ENCODE measurements around the gene P3H1. TPM values are rescaled to one million over a fixed set of nuclear protein-coding genes. Genes with fewer than 3 reads are reported as not detected.

P3H1 gene
- total RNA-seq, 1 experiment from 2014 or later: 32.9 TPM

GRCh38 chr1:42731585-42731984, 35.2 kb downstream of the P3H1 start:
- no peak overlapping the region for H3K4me3 ChIP-seq (replicated peaks in 1 of 2; ENCODE audit: low read depth in 1 of 2, low read length in 2 of 2)
- peaks cover 4 to 12% of the 10 kb centered on the region in 2 experiments for H3K4me1 ChIP-seq (ENCODE audit: control insufficient read depth in 1 of 2, insufficient read depth in 2 of 2, low read length in 2 of 2)
- no peak for DNase-seq (ENCODE audit: low read depth, low spot score)
- ATAC-seq: no peak
- H3K9me3 ChIP-seq (ENCODE audit: control insufficient read depth in 1 of 2, insufficient read depth in 1 of 2, low read depth in 1 of 2, low read length in 2 of 2): no peaks in the 10 kb centered on the region
- CTCF ChIA-PET: interaction anchor here (0.6 to 2.4 kb wide), 2 partner anchors 14 to 154 kb away, joined by 3 to 15 read pairs; no protein-coding TSS in a partner anchor
- BruUV-seq (replicated peaks): no TSS peak
- H2AFZ ChIP-seq (ENCODE audit: low read depth, low read length, poor library complexity, severe bottlenecking): no peak overlapping the region
- no peaks in the 10 kb centered on the region for H3K79me2 ChIP-seq (ENCODE audit: insufficient read depth, low read length)
- no peak overlapping the region for H3K27ac ChIP-seq (ENCODE audit: low read depth, low read length)
- H3K36me3 ChIP-seq (ENCODE audit: control insufficient read depth in 1 of 2, insufficient read depth in 2 of 2, low read length in 2 of 2): no peaks in the 10 kb centered on the region
- TF ChIP-seq, protein P1, sequence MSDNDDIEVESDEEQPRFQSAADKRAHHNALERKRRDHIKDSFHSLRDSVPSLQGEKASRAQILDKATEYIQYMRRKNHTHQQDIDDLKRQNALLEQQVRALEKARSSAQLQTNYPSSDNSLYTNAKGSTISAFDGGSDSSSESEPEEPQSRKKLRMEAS (IDR thresholded peaks at IDR 0.05): no peak
- TF ChIP-seq REST (IDR thresholded peaks at IDR 0.05; ENCODE audit: low read depth) (no peak), POLR2AphosphoS5 (IDR thresholded peaks at IDR 0.05; ENCODE audit: low read depth, low read length) (no peak), EZH2phosphoT487 (IDR thresholded peaks at IDR 0.05; ENCODE audit: borderline replicate concordance) (no peak), ELF1 (IDR thresholded peaks at IDR 0.05; ENCODE audit: borderline replicate concordance, low read depth) (no peak), ZNF274 (IDR thresholded peaks at IDR 0.05; ENCODE audit: low read depth, low read length) (no peak), YY1 (IDR thresholded peaks at IDR 0.05; ENCODE audit: extremely low read depth, insufficient replicate concordance, low read depth, low read length) (no peak), CBX3 (IDR thresholded peaks at IDR 0.05; ENCODE audit: low read depth) (no peak), SIN3A (IDR thresholded peaks at IDR 0.05; ENCODE audit: low read depth) (no peak), JUND (IDR thresholded peaks at IDR 0.05) (no peak), FOSL1 (IDR thresholded peaks at IDR 0.05; ENCODE audit: low read depth) (no peak), TCF7L2 (IDR thresholded peaks at IDR 0.05; ENCODE audit: borderline replicate concordance, extremely low read depth, insufficient read depth, insufficient read length) (no peak), SP1 (IDR thresholded peaks at IDR 0.05; ENCODE audit: low read depth) (no peak), EZH2 (IDR thresholded peaks at IDR 0.05) (no peak)
- TF ChIP-seq, protein P2, sequence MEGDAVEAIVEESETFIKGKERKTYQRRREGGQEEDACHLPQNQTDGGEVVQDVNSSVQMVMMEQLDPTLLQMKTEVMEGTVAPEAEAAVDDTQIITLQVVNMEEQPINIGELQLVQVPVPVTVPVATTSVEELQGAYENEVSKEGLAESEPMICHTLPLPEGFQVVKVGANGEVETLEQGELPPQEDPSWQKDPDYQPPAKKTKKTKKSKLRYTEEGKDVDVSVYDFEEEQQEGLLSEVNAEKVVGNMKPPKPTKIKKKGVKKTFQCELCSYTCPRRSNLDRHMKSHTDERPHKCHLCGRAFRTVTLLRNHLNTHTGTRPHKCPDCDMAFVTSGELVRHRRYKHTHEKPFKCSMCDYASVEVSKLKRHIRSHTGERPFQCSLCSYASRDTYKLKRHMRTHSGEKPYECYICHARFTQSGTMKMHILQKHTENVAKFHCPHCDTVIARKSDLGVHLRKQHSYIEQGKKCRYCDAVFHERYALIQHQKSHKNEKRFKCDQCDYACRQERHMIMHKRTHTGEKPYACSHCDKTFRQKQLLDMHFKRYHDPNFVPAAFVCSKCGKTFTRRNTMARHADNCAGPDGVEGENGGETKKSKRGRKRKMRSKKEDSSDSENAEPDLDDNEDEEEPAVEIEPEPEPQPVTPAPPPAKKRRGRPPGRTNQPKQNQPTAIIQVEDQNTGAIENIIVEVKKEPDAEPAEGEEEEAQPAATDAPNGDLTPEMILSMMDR (IDR thresholded peaks at IDR 0.05 in 2 of 3, conservative IDR thresholded peaks at IDR 0.05 in 1 of 3; ENCODE audit: borderline replicate concordance in 1 of 3, insufficient read depth in 1 of 3, low read depth in 2 of 3, low read length in 2 of 3): no peak
- TF ChIP-seq, protein P3, sequence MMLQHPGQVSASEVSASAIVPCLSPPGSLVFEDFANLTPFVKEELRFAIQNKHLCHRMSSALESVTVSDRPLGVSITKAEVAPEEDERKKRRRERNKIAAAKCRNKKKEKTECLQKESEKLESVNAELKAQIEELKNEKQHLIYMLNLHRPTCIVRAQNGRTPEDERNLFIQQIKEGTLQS (IDR thresholded peaks at IDR 0.05): no peak
- no peak overlapping the region for H3K4me2 ChIP-seq (ENCODE audit: low read length)
- H3K9me2 ChIP-seq (ENCODE audit: insufficient read depth): no peaks in the 10 kb centered on the region
- intact Hi-C loops (cut with micrococcal nuclease): loop anchor here (2.0 to 10.0 kb wide), 4 partner anchors 153 to 585 kb away; no protein-coding TSS in a partner anchor
- POLR2A ChIA-PET: no interaction called here
- RAD21 ChIA-PET (ENCODE audit: low non-redundant PET in 1 of 2, low total read pairs in 2 of 2, uncharacterized antibody in 2 of 2, unreplicated experiment in 2 of 2): no interaction called here
- H3K9ac ChIP-seq (ENCODE audit: low read length): no peak overlapping the region
- no peaks in the 10 kb centered on the region for H3K27me3 ChIP-seq (ENCODE audit: insufficient read depth, low read length)
- no peaks in the 10 kb centered on the region for H4K20me1 ChIP-seq (ENCODE audit: insufficient read depth)

All from HCT116 (cell line).